OCI-LY7 (cell line): ENCODE measurements around the gene SMPD3. TPM values are rescaled to one million over a fixed set of nuclear protein-coding genes. Genes with fewer than 3 reads are reported as not detected.

ENCODE experiments used
- BruUV-seq: library from RNA; stranded (reverse); fragments of 400-500 nt; replicated peaks from 2 replicates; lab custom pipeline; 2021; lab: Mats Ljungman, UMichigan
- CTCF ChIA-PET: fragments of 300-600 bp; sonication (Branson Sonifier 250); formaldehyde crosslinking; loops from one replicate; lab custom pipeline; 2022; ENCODE audit warnings: antibody characterized with exemption; ENCODE audit not compliant: unreplicated experiment; lab: Charles Lee
- POLR2A ChIA-PET: fragments of 300-600 bp; sonication (Branson Sonifier 250); formaldehyde crosslinking; loops from one replicate; lab custom pipeline; 2022; ENCODE audit warnings: antibody characterized with exemption; lab: Charles Lee
- DNase-seq: peaks from one replicate; pipeline ENCODE4 v3.0.0-alpha.2; 2015; ENCODE audit warnings: low spot score
- H2AFZ ChIP-seq: fragments of 200-600 bp; sonication (generic), shearing (Covaris generic); 2 replicates; pipeline ENCODE4 v1.6.1; 2014; ENCODE audit warnings: mild to moderate bottlenecking, antibody characterized with exemption, low read length, moderate library complexity
- H3K27ac ChIP-seq: fragments of 200-600 bp; sonication (generic); 2 replicates; pipeline ENCODE4 v1.5.1; 2014; ENCODE audit warnings: mixed run types, low read depth, mild to moderate bottlenecking, moderate library complexity, low read length, inconsistent platforms; ENCODE audit not compliant: poor library complexity, severe bottlenecking
- H3K36me3 ChIP-seq: fragments of 200-600 bp; sonication (generic); 2 replicates; pipeline ENCODE4 v1.6.1; 2014; ENCODE audit warnings: mild to moderate bottlenecking, antibody characterized with exemption, low read length, moderate library complexity, mixed read lengths; ENCODE audit not compliant: insufficient read depth
- H3K4me1 ChIP-seq: fragments of 200-600 bp; sonication (generic); 2 replicates; pipeline ENCODE4 v1.5.1; 2014; ENCODE audit warnings: mild to moderate bottlenecking, low read length; ENCODE audit not compliant: insufficient read depth, poor library complexity, severe bottlenecking
- H3K4me2 ChIP-seq: fragments of 200-600 bp; sonication (generic); 2 replicates; pipeline ENCODE4 v1.6.1; 2014; ENCODE audit warnings: mild to moderate bottlenecking, low read length
- H3K4me3 ChIP-seq: fragments of 200-600 bp; sonication (generic); 2 replicates; pipeline ENCODE4 v1.5.1; 2014; ENCODE audit warnings: mild to moderate bottlenecking, low read depth, low read length; ENCODE audit not compliant: poor library complexity, severe bottlenecking
- H3K79me2 ChIP-seq: fragments of 200-600 bp; sonication (generic); 2 replicates; pipeline ENCODE4 v1.6.1; 2016; ENCODE audit warnings: low read depth, mild to moderate bottlenecking, low read length, moderate library complexity, mixed read lengths; ENCODE audit not compliant: insufficient read depth
- H3K9me2 ChIP-seq: fragments of 200-600 bp; sonication (generic); 2 replicates; pipeline ENCODE4 v1.6.1; 2016; ENCODE audit warnings: mild to moderate bottlenecking, low read length, mixed read lengths; ENCODE audit not compliant: insufficient read depth
- H3K9me3 ChIP-seq: fragments of 200-600 bp; sonication (generic); 2 replicates; pipeline ENCODE4 v1.6.1; 2014; ENCODE audit warnings: mild to moderate bottlenecking, mixed run types, low read length, mixed read lengths
- H4K20me1 ChIP-seq: fragments of 200-600 bp; sonication (generic); 2 replicates; pipeline ENCODE4 v1.6.1; 2014; ENCODE audit warnings: mild to moderate bottlenecking, antibody characterized with exemption, low read length, moderate library complexity, mixed read lengths; ENCODE audit not compliant: insufficient read depth
- CTCF ChIP-seq: fragments of 200-600 bp; sonication (generic); conservative IDR thresholded peaks from 2 replicates; pipeline ENCODE4 v1.5.1; 2014; ENCODE audit warnings: mild to moderate bottlenecking, antibody characterized with exemption, low read length, moderate library complexity, mixed read lengths
- EZH2phosphoT487 ChIP-seq: fragments of 200-600 bp; sonication (generic); IDR thresholded peaks from 2 replicates; pipeline ENCODE4 v1.6.1; 2018; ENCODE audit warnings: low read depth, borderline replicate concordance, mild to moderate bottlenecking, mixed run types, antibody characterized with exemption, low read length, moderate library complexity, mixed read lengths
- intact Hi-C: fragments of 100-400 bp; cut with micrococcal nuclease; formaldehyde crosslinking; loops from one replicate; pipeline ENCODE4 v1.10.0; 2022; ENCODE audit not compliant: unreplicated experiment
- total RNA-seq, 2 experiments: library from RNA; depleted of rRNA in 1 of 2; stranded (reverse); fragments of >200 nt in 1 of 2; shearing (Covaris generic) in 1 of 2; gene quantifications; 2 replicates each; pipeline ENCODE4 v1.2.3, GENCODE V29; 2014 to 2022

The SMPD3 gene
- total RNA-seq, 2 experiments from 2014 or later: 0.16 to 0.51 TPM

GRCh38 chr16:68360547-68360946 is 87.8 kb downstream of the SMPD3 start:
- intact Hi-C loops: no loop called here
- H3K9me2 ChIP-seq: no peaks in the 10 kb centered on the region
- peaks cover 46% of the 10 kb centered on the region for H3K36me3 ChIP-seq
- CTCF ChIA-PET: no interaction called here
- BruUV-seq: no TSS peak
- POLR2A ChIA-PET: no interaction called here
- H2AFZ ChIP-seq: no peak overlapping the region
- no peak overlapping the region for H3K4me2 ChIP-seq
- no peak overlapping the region for H3K27ac ChIP-seq
- TF ChIP-seq EZH2phosphoT487 (no peak), CTCF (no peak)
- no peak overlapping the region for H3K4me3 ChIP-seq
- H3K9me3 ChIP-seq: no peaks in the 10 kb centered on the region
- peaks cover 8% of the 10 kb centered on the region for H3K4me1 ChIP-seq
- H3K79me2 ChIP-seq: no peaks in the 10 kb centered on the region
- no peaks in the 10 kb centered on the region for H4K20me1 ChIP-seq
- no peak for DNase-seq

DNA sequence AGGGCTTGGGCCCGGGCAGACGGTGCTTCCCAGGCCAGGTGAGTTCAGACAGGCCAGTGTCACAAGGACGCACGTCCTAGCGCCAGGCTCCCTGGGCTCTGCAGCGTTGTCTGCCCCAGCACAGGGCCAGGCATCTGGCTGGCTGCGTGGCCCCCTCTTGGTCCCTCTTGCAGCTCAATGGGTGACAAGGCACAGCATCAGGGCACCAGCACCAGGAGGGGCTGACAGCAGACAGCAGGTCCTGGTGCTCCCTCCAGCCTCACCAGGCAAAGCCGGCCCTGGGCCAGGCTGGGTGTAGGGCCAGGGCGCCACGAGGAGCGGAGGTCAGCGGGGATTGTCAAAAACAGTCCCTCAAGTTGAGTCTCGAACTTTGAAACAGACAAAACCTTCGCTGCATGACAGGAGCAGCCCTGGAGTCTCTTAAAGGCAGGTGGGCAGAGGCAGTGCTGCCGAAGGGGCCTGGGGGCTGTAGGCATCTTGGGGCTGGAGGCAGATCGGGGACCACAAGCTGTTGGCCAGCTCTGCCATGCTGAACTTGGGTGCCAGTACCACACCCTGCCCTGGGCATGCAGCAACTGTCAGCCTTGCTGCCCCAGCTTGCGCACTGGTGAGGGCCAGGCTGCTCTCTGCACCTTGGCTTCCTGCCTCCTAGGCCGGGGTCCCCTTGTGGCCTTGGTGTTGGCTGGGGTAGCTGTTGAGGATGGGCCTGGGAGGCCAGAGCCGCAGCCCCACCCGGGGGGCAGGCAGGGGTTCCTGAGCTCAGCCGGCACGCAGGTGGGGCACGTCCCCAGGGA is 88.7 kb downstream of the SMPD3 start:
- Histone ChIP-seq H3K36me3 (peaks cover 56% of the 10 kb centered on the region), H3K9me3 (no peaks in the 10 kb centered on the region), H3K4me1 (peaks cover 8% of the 10 kb centered on the region), H4K20me1 (no peaks in the 10 kb centered on the region), H2AFZ (no peak overlapping the region), H3K79me2 (no peaks in the 10 kb centered on the region), H3K9me2 (no peaks in the 10 kb centered on the region), H3K4me3 (no peak overlapping the region), H3K27ac (no peak overlapping the region), H3K4me2 (no peak overlapping the region)
- POLR2A ChIA-PET: no interaction called here
- CTCF ChIA-PET: no interaction called here
- TF ChIP-seq EZH2phosphoT487 (no peak), CTCF (no peak)
- BruUV-seq: no TSS peak
- no peak for DNase-seq
- intact Hi-C loops: no loop called here

- ChIA-PET POLR2A (no interaction called here), CTCF (no interaction called here)
- no peak for DNase-seq
- H3K9me2 ChIP-seq: no peaks in the 10 kb centered on the region
- H3K9me3 ChIP-seq: no peaks in the 10 kb centered on the region
- TF ChIP-seq EZH2phosphoT487 (no peak), CTCF (no peak)
- H3K27ac ChIP-seq: no peak overlapping the region
- intact Hi-C loops: no loop called here
- no peak overlapping the region for H2AFZ ChIP-seq
- H3K79me2 ChIP-seq: no peaks in the 10 kb centered on the region
- H3K4me2 ChIP-seq: no peak overlapping the region
- peaks cover 61% of the 10 kb centered on the region for H3K36me3 ChIP-seq
- H3K4me1 ChIP-seq: peaks cover 8% of the 10 kb centered on the region
- H3K4me3 ChIP-seq: no peak overlapping the region
- H4K20me1 ChIP-seq: no peaks in the 10 kb centered on the region
- no TSS peak for BruUV-seq
These were observed 89.4 kb downstream of the SMPD3 start for GRCh38 chr16:68358951-68359350.
